Kasumi-1 (cell line): ENCODE results near the gene MTF2.
"Not testable (repeated sequence)": the region's sequence is repeated elsewhere in the genome, so short reads cannot be mapped to it uniquely, and the experiment has no call there.

Experiments used
- DNase-seq, 2 experiments: peaks; one replicate each; lab custom pipeline; 2025; lab: John Stamatoyannopoulos, UW

MTF2 gene

GRCh38 chr1:93078986-93079654 lies at the start of gene MTF2:
Gene MTF2 (plus strand): TSS chr1:93079283. CDS start chr1:93079527, 244 bp downstream.
- DNase-seq, result peak; percentile 87 to 90

DNA sequence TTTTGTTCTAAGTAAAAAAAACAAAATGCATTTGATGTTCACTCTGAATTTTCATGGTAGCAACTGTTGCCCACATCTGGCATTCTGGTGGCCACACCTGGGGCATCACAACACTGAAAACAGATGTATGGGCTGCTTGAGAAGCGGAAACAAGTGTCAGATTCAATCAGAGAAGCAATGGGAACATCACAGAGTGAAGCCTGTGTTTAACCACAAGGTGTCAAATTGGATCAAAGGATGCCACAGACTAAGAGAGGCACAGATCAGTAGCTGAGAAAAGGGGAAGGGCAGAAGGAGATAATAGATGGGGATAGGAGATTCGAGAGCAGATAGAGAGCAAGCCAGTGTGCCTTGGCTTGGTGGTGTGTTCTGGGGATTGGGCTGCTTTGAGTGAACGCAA lies 49.8 kb upstream of the MTF2 start:
- DNase-seq, result no peak

GRCh38 chr1:93030191-93030590 lies 48.9 kb upstream of the MTF2 start:
- not testable (repeated sequence) for DNase-seq

- no peak for DNase-seq
Measured at GRCh38 chr1:93031711-93032110, 47.4 kb upstream of the MTF2 start.

DNA sequence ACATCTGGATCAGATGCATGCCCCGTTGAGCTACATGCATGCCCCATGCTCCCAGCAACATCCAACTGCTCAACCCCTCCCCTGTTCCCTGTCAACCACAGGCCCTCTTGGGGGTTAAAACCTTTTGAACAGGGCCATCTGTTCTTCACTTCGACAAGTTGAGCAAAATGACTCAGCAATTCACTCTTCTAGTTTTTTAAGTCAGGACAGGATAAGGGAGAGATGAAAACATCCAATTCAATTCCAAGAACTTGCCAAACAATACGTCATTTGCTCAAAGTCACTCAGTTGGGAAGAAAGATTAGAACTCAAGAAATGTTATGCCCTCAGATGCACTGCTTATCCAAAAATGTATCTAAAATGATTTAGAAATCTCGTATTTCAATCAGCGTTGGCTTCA lies 46.1 kb upstream of the MTF2 start:
- no peak for DNase-seq

- no peak for DNase-seq
Measured at GRCh38 chr1:93033785-93034184, 45.3 kb upstream of the MTF2 start.

DNA sequence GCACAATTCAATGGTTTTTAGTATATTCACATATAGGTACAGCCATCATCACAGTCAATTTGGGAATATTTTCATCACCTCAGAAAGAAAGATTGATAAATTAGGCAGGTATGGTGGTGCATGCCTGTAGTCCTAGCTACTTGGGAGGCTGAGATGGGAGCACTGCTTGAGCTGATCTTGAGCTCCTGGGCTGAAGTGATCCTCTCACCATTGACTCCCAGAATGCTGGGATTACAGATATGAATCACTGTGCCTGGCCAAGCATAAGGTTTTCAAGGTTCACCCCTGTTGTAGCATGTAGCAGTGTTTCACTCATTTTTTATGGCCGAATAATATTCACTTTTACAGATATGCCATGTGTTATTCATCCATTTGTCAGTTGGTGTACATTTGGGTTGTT lies 44.7 kb upstream of the MTF2 start:
- no peak for DNase-seq

GRCh38 chr1:93036672-93037071 lies 42.4 kb upstream of the MTF2 start:
- no peak for DNase-seq

DNA sequence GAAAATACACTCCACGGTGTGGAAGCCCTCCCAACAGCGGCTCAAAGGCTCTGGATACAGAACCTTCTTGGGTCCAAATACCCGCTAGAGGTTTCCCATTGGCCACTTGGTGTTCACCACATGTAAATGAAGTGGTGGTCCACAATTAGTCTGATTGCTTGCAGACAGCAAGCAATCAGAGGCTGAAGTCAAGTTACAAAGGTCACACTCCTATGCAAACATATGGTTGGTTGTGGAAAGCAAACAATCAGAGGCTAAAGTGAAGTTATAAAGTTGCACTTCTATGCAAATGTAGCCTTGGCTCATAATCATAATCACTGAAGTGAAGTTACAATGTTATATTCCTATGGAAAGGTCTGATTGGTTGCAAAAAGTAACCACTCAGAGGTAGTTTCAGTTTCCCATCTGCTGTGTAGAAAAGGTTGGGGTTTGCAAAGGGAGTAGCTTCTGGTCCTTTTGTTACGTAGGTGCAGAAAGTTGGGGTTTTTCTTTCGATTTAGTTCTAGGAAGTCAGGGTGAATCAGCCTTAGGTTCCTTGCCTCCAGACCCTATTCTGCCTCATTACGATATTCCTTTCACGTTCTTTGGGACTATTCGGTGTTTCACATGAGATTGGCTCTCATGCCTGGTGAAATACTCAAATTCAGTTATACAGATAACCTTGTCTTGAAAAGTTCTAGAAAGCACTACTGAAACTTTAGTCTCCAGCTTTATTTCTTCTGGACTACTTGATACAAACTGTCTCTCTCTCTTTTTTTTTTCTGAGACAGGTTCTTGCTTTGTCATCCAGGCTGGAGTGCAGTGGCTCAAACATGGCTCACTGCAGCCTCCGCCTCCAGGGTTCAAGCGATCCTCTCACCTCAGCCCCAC lies 36.7 kb upstream of the MTF2 start:
- no peak for DNase-seq

GRCh38 chr1:93043057-93043557 lies 36.0 kb upstream of the MTF2 start:
- no peak for DNase-seq

DNA sequence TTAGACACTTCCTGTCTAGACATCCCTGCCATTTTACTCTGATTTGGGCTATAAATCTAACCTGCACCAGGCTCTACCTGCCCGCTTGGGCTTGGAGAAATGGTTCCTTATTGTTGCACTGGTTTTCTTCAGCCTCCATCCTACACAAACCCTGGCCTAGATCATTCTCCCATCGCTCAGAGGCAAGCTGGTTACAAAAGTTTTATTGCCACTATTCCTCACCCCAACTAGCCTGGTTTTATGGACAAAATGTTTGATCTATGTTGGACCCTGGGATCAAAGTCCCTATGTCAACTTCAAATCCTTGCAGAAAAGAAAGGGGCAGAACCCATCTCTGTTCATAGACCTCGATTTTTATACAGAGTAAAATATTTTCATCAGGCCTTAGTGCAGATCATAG lies 31.5 kb upstream of the MTF2 start:
- no peak for DNase-seq

DNA sequence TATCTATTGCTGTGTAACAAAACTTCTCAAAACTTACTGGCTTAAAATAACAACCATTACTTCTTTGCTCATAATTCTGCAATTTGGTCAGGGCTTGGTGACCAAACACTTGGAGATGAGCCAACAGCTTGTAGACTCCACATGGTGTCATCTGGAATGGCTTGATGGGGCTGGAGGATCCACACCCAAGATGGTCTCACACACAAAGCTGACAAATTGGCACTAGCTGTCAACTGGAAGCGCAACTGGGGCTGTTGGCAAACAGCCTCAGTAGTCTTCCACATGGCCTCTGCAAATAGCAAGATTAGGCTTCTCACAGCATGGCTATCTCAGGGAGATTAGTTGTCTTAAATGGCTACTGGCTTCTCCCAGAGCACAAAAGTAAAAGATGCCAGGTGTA lies 27.1 kb upstream of the MTF2 start:
- no peak for DNase-seq

DNA sequence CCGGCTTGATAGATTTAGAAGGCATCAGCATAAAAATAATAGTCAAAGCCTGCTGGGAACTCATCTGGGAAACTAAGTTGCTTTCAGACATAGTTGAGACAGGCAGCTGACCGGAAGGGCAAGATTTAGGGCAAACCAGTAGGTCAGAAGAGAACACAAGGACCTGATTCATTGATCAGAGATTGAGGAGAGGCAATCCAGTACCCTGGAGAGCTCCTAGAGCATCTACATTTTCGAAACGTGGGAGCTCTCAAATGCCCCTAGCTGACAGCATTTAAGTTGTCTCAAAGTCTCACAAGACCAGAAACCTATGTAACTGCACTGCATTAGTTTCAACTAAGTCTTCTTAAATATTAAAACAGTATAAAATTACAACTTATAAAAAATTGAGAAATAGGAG lies 22.9 kb upstream of the MTF2 start:
- peak; percentile 35 to 56 for DNase-seq

- DNase-seq, result no peak
Measured at GRCh38 chr1:93056649-93057048, 22.4 kb upstream of the MTF2 start.

DNA sequence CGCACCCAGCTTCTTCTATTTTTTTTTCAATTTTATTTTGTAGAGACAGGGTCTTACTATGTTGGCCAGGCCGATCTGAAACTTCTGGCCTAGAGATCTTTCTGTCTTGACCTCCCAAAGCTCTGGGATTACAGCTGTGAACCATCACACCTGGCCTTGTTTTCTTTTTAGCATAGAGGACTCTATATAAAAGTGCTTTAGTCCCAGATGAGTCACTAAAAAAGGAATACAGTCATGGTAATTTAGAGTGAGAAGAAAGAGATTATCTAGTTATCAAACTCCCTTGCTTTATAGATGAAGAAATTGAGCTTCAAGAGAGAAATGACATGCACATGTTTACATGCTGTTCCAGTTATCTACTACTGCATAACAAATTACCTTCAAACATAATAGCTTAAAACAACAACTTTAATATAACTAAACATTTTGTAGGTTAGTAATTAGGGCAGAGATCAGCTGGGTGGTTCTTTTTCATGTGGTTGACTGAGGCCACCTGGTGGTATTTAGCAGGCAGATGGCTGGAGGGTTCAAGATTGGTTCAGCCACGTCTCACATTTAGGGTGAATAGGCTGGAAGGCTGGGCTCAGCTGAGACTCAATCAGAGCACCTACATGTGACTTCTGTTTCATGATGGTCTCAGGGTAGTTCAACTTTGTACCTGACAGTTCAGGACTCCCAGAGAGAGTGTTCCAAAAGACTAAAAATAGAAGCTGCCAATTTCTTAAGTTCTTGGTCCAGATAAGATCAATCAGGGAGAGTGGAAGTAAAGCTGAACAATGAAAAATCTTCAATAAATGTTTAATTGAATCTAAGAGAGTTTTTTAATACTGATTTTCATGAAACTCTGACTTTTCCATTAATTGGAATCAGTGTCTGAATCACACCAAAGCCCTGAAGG lies 16.9 kb upstream of the MTF2 start:
- DNase-seq, result peak; percentile 24 to 46

- DNase-seq, result no peak
Measured at GRCh38 chr1:93076268-93076667, 2.8 kb upstream of the MTF2 start.

GRCh38 chr1:93078203-93078602 lies 880 bp upstream of the MTF2 start:
- peak; percentile 28 to 45 for DNase-seq

DNA sequence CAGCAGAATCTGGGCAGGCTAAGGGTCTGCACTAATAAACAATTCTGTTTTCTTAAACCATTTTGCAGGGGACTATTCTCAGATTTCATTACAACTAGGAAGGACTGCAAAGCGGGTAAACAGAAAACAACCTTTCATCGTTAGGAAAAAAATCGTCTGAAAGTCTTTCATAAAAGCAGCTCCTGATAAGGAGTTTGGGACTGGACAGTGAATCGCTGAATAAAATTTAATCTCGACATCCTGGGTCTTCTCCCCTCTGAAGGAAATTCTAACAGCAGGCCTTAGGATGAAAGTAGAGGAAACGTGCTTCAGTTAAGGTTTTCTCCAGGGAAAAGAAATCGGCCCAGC lies 471 bp upstream of the MTF2 start:
- no peak for DNase-seq

DNA sequence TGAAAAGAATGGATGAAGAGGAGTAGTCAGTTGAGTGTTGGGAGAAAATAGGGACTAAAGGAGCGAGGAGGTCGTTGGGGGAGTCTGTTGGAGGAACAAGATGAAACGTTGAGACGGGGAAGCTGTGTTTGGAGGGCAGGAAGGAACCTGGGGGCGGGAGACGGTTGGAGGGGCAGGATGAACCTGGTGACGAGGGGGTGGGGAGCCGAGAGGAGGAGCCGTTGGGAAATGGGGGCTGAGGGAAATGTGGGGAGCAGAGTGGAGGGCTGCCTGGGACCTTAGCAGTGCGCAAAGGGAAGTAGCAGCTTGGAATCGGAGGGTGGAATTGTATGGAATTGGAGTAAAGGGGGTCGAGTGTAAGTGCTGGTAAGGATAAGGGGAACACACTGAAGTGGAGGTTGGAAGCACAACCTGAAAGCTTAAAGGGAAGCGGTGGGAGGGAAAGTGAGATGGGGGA lies 630 bp downstream of the MTF2 start:
- DNase-seq, result peak; percentile 69 to 79

GRCh38 chr1:93080179-93080823 lies 1.2 kb downstream of the MTF2 start:
- DNase-seq, result peak; percentile 89 to 93

DNA sequence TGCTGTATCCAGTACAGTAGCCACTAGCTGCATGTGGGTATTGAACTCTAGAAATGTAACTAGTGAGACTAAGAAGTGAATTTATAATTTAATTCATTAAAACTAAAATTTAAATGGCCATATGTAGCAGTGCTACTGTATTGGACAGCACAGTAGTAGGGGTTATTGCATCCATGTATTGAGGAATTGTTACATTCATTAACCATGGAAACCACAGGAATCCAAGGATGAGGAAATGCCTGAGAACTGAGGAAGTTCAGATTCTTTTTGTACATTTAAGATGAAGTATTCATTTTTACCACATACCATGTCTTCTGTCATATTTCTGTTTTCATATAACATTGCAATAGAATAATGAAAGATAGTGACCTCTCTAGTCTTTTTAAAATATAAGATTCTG lies 2.6 kb downstream of the MTF2 start:
- DNase-seq, result peak; percentile 56 to 60

GRCh38 chr1:93082313-93082712 lies 3.2 kb downstream of the MTF2 start:
- no peak for DNase-seq
